Muscle layer of colon (tissue), 2 donors: Measurements from ENCODE around the gene EHD2.
"Not testable (repeated sequence)": the region's sequence is repeated elsewhere in the genome, so short reads cannot be mapped to it uniquely, and the experiment has no call there.

Source experiments
- H3K27ac ChIP-seq: one replicate; pipeline ENCODE4 v1.7.0; 2013; ENCODE audit warnings: low read depth, mild to moderate bottlenecking, low read length, moderate library complexity
- H3K27me3 ChIP-seq, 2 donors: one replicate each; pipeline ENCODE4 v1.7.0; 2013; ENCODE audit warnings: low read length in 2 of 2, mild to moderate bottlenecking in 2 of 2; ENCODE audit not compliant: insufficient read depth in 2 of 2, control insufficient read depth in 1 of 2
- H3K36me3 ChIP-seq: one replicate; pipeline ENCODE4 v1.7.0; 2013; ENCODE audit warnings: mild to moderate bottlenecking, low read length; ENCODE audit not compliant: insufficient read depth
- H3K4me1 ChIP-seq: one replicate; pipeline ENCODE4 v1.7.0; 2013; ENCODE audit warnings: mild to moderate bottlenecking, low read length; ENCODE audit not compliant: insufficient read depth
- H3K4me3 ChIP-seq, 2 donors: one replicate each; pipeline ENCODE4 v1.7.0; 2013; ENCODE audit warnings: low read length in 2 of 2, low read depth in 1 of 2, mild to moderate bottlenecking in 1 of 2, moderate library complexity in 1 of 2
- H3K9ac ChIP-seq: one replicate; pipeline ENCODE4 v1.7.0; 2013; ENCODE audit warnings: low read length
- H3K9me3 ChIP-seq: one replicate; pipeline ENCODE4 v1.7.0; 2013; ENCODE audit warnings: mild to moderate bottlenecking, low read length
- donor health status: abdominal sarcoma.
- donor health status: Adenocarcinoma of cecum.

Gene EHD2

DNA sequence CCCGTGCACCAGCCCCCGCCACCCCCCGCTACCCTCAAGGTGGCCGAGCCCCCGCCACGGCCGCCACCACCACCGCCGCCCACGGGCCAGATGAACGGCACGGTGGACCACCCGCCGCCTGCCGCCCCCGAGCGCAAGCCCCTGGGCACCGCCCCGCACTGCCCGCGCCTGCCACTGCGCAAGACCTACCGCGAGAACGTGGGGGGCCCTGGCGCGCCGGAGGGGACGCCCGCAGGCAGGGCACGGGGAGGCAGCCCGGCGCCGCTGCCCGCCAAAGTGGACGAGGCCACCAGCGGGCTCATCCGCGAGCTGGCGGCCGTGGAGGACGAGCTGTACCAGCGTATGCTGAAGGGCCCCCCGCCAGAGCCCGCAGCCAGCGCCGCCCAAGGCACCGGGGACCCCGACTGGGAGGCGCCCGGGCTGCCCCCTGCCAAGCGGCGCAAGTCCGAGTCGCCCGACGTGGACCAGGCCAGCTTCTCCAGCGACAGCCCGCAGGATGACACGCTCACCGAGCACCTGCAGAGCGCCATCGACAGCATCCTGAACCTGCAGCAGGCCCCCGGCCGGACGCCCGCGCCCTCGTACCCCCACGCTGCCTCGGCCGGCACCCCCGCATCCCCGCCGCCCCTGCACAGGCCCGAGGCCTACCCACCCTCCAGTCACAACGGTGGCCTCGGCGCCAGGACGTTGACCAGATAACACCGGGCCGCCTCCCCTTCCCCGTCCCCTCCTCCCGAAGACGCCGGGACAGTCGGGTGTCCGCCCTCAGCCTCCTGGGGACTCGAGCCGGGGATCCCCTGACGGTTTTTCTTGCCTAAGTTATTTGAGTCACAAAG is 11.3 kb upstream of the EHD2 start:
- H3K36me3 ChIP-seq: peaks cover 26% of the 10 kb centered on the region

GRCh38 chr19:47702671-47703070 is 10.6 kb upstream of the EHD2 start:
- no peak overlapping the region for H3K27ac ChIP-seq
- peaks cover 26% of the 10 kb centered on the region for H3K36me3 ChIP-seq
- no peak overlapping the region for H3K9ac ChIP-seq
- H3K9me3 ChIP-seq: no peaks in the 10 kb centered on the region
- H3K27me3 ChIP-seq: no peaks in the 10 kb centered on the region
- H3K4me3 ChIP-seq: no peak overlapping the region
- H3K4me1 ChIP-seq: peaks cover 3% of the 10 kb centered on the region

More for the DNA sequence above, 11.3 kb upstream of the EHD2 start:
- H3K4me3 ChIP-seq: no peak overlapping the region
- no peak overlapping the region for H3K9ac ChIP-seq
- no peaks in the 10 kb centered on the region for H3K27me3 ChIP-seq
- H3K4me1 ChIP-seq: peaks cover 4% of the 10 kb centered on the region
- no peaks in the 10 kb centered on the region for H3K9me3 ChIP-seq
- no peak overlapping the region for H3K27ac ChIP-seq

- Histone ChIP-seq H3K4me1 (no peaks in the 10 kb centered on the region), H3K36me3 (peaks cover 26% of the 10 kb centered on the region), H3K9me3 (no peaks in the 10 kb centered on the region), H3K4me3 (no peak overlapping the region), H3K9ac (no peak overlapping the region), H3K27me3 (no peaks in the 10 kb centered on the region), H3K27ac (no peak overlapping the region)
Measured at GRCh38 chr19:47703301-47703700, 9.9 kb upstream of the EHD2 start.

DNA sequence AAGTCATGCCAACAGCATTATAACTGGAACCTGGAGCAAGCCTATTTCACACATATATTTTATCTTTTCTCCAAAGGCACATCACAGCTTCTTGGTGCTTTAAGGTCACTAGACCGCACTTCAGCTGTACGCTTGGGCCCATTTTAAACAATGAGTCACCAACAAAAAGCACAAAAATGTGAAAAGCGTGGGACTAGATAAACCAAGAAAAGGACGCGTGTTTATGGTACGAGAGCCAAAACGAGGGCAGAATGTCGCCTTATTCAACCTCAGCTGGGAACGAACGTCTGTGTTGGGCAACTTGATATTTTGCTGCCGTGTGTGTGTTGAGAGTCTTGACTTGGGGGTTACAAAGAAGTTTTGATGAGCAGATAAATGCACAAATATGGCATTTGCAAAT is 9.2 kb upstream of the EHD2 start:
- H3K4me3 ChIP-seq: no peak overlapping the region
- H3K27ac ChIP-seq: no peak overlapping the region
- H3K9me3 ChIP-seq: no peaks in the 10 kb centered on the region
- no peak overlapping the region for H3K9ac ChIP-seq
- H3K36me3 ChIP-seq: peaks cover 21% of the 10 kb centered on the region
- H3K4me1 ChIP-seq: no peaks in the 10 kb centered on the region
- no peaks in the 10 kb centered on the region for H3K27me3 ChIP-seq

DNA sequence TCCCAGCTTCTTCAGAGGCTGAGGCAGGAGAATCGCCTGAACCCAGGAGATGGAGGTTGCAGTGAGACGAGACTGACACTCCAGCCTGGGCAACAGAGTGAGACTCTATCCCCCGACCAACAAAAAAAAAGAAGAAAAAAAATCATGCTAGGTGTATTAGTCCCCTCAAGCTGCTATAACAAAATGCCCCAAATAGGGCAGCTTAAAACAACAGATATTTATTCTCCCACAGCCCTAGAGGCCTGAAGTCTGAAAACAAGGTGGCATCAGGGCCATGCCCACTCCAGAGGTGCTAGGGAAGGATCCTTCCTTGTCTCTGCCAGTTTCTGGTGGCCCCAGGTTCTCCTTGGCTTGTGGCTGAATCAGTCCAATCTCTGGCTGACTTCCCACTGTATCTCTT is 8.6 kb upstream of the EHD2 start:
- Histone ChIP-seq H3K27ac (no peak overlapping the region), H3K4me3 (no peak overlapping the region), H3K9me3 (no peaks in the 10 kb centered on the region), H3K9ac (no peak overlapping the region), H3K36me3 (peaks cover 18% of the 10 kb centered on the region), H3K4me1 (no peaks in the 10 kb centered on the region), H3K27me3 (no peaks in the 10 kb centered on the region)

DNA sequence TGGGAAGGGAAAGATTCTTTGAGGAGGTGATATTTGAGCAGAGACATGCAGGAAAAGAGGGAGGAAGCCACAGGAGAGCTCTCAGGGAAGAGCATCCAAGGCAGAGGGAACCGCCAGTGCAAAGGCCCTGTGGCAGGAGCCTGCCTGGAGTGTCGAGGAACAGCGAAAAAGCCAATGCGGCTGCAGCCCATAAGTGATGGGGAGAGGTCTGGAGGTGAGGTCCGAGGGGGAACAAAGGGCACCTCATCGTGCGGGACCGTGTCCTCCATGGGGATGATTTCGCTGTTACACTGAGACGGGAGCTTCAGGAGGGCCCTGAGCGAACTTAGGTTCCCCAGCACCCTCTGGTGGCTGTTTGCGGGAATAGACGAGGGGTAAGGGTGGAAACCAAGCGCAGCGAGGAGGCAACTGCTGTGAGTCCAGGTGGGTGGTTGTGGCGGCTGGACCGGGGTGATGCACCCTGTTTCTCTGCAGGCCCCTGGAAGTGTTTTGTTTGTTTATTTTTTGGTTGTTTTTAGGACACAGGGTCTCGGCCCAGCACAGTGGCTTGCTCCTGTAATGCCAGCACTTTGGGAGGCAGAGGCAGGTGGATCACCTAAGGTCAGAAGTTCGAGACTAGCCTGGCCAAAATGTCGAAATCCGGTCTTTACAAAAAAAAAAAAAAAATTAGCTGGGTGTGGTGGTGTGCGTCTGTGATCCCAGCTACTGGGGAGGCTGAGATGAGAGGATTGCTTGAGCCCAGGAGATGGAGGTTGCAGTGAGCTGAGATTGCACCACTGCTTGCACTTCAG is 5.9 kb upstream of the EHD2 start:
- H3K4me3 ChIP-seq: no peak overlapping the region
- H3K4me1 ChIP-seq: no peaks in the 10 kb centered on the region
- no peak overlapping the region for H3K27ac ChIP-seq
- peaks cover 8% of the 10 kb centered on the region for H3K36me3 ChIP-seq
- no peak overlapping the region for H3K9ac ChIP-seq
- no peaks in the 10 kb centered on the region for H3K9me3 ChIP-seq
- no peaks in the 10 kb centered on the region for H3K27me3 ChIP-seq

GRCh38 chr19:47711652-47712242 is 1.5 kb upstream of the EHD2 start:
- H3K9ac ChIP-seq: no peak overlapping the region
- peaks cover 2% of the 10 kb centered on the region for H3K36me3 ChIP-seq
- H3K4me1 ChIP-seq: peaks cover 21% of the 10 kb centered on the region
- H3K27ac ChIP-seq: no peak overlapping the region
- no peaks in the 10 kb centered on the region for H3K9me3 ChIP-seq
- no peak overlapping the region for H3K4me3 ChIP-seq
- no peaks in the 10 kb centered on the region for H3K27me3 ChIP-seq

DNA sequence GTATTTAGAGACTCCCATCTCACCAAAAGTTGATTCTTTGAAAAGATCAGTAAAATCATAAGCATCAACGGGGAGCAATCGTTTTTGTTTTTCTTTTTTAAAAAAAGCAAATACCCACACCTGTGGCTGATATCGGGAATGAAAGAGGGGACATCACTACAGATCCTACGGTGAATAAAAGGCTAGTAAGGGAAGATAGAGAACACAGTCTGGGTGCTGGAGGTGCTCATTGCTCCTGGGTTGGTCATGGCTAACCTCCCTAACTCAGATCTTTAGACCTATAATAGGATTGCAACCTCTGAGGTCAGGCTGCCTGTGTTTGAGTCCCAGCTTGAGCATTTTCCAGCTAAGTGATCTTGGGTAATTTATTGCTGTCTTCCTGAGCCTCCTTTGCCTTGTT is 1.1 kb downstream of the EHD2 start:
- peaks cover 46% of the 10 kb centered on the region for H3K4me1 ChIP-seq
- peak overlapping the region; percentile 68 for H3K27ac ChIP-seq
- H3K9me3 ChIP-seq: no peaks in the 10 kb centered on the region
- peaks cover 9% of the 10 kb centered on the region for H3K36me3 ChIP-seq
- H3K4me3 ChIP-seq: peak overlapping the region; percentile 79 to 94
- peak overlapping the region; percentile 92 for H3K9ac ChIP-seq
- H3K27me3 ChIP-seq: no peaks in the 10 kb centered on the region

DNA sequence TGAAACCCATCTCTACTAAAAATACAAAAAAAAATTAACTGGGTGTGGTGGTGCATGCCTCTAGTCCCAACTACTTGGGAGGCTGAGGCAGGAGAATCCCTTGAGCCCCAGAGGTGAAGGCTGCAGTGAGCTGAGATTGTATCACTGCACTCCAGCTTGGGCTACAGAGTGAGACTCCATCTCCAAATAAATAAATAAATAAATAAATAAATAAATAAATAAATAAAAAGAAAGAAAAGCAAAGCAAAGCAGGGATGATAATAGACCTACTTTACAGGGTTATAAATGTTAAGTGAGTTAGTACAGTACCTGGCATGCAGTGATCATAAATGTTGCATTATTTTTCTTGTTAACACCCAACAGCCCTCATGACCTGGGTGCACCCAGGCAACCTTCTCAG is 1.6 kb downstream of the EHD2 start:
- not testable (repeated sequence) for H3K27ac ChIP-seq
- peaks cover 50% of the 10 kb centered on the region for H3K4me1 ChIP-seq

DNA sequence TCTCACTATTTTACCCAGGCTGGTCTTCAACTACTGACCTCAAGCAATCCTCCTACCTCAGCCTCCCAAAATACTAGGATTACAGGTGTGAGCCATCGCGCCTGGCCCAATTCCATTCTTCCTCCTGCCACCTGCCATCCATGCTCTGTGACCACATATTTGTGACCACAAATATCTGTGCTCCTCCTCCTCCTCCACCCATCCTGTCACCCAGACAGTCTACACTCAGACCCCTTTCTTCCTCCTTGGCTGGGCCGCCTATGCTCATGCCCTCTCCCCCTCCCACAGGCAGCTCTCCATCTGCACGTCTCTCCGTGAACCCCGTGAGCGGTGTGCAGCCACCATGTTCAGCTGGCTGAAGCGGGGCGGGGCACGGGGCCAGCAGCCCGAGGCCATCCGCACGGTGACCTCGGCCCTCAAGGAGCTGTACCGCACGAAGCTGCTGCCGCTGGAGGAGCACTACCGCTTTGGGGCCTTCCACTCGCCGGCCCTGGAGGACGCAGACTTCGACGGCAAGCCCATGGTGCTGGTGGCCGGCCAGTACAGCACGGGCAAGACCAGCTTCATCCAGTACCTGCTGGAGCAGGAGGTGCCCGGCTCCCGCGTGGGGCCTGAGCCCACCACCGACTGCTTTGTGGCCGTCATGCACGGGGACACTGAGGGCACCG is 3.2 kb downstream of the EHD2 start:
- H3K4me3 ChIP-seq: no peak overlapping the region
- H3K27me3 ChIP-seq: no peaks in the 10 kb centered on the region
- H3K4me1 ChIP-seq: peaks cover 65% of the 10 kb centered on the region
- peaks cover 9% of the 10 kb centered on the region for H3K36me3 ChIP-seq
- no peaks in the 10 kb centered on the region for H3K9me3 ChIP-seq
- no peak overlapping the region for H3K9ac ChIP-seq
- no peak overlapping the region for H3K27ac ChIP-seq

More for the DNA sequence above, 1.6 kb downstream of the EHD2 start:
- peak overlapping the region in 1 of 2 donors; percentile 94 for H3K4me3 ChIP-seq
- H3K36me3 ChIP-seq, H3K27me3 ChIP-seq, H3K9ac ChIP-seq, H3K9me3 ChIP-seq: not testable (repeated sequence)

- not testable (repeated sequence) for H3K27me3 ChIP-seq, H3K36me3 ChIP-seq, H3K9me3 ChIP-seq
- Histone ChIP-seq H3K4me3 (peak overlapping the region; percentile 36 to 38), H3K4me1 (peaks cover 74% of the 10 kb centered on the region), H3K9ac (peak overlapping the region; percentile 80), H3K27ac (peak overlapping the region; percentile 96)
Measured at GRCh38 chr19:47718415-47719046, 5.3 kb downstream of the EHD2 start.
